PC-3 (cell line): ENCODE measurements around the gene MCCC1. TPM values are rescaled to one million over a fixed set of nuclear protein-coding genes. Genes with fewer than 3 reads are reported as not detected.

ENCODE experiments used
- ATAC-seq: fragments of 200-7000 bp; cut with Tn5 transposase; 2 replicates; pipeline ENCODE4 v1.9.1; 2020; ENCODE audit warnings: mild to moderate bottlenecking, moderate library complexity
- BruUV-seq: library from RNA; stranded (reverse); fragments of 400-500 nt; replicated peaks from 2 replicates; lab custom pipeline; 2021; lab: Mats Ljungman, UMichigan
- CTCF ChIA-PET: fragments of 300-600 bp; sonication (Branson Sonifier 250); formaldehyde crosslinking; loops from one replicate; lab custom pipeline; 2022; ENCODE audit warnings: antibody characterized with exemption; lab: Charles Lee
- POLR2A ChIA-PET: fragments of 300-600 bp; sonication (Branson Sonifier 250); formaldehyde crosslinking; loops from one replicate; lab custom pipeline; 2022; ENCODE audit warnings: antibody characterized with exemption; ENCODE audit not compliant: unreplicated experiment; lab: Charles Lee
- DNase-seq: peaks from one replicate; pipeline ENCODE4 v3.0.0-alpha.2; 2015
- H2AFZ ChIP-seq: fragments of 300-600 bp; sonication (generic); 2 replicates; pipeline ENCODE4 v1.6.0; 2016; ENCODE audit warnings: antibody characterized with exemption, low read length
- H3F3A ChIP-seq: fragments of 300-600 bp; sonication (generic); one replicate; pipeline ENCODE4 v1.6.0; 2017; ENCODE audit warnings: antibody characterized with exemption, low read length, control low read depth, mild to moderate bottlenecking; ENCODE audit not compliant: unreplicated experiment
- H3K27ac ChIP-seq: fragments of 300-600 bp; sonication (generic); 2 replicates; pipeline ENCODE4 v1.5.1; 2016; ENCODE audit warnings: mild to moderate bottlenecking, low read length
- H3K27me3 ChIP-seq: fragments of 300-600 bp; sonication (generic); 2 replicates; pipeline ENCODE4 v1.6.1; 2016; ENCODE audit warnings: low read length, mixed read lengths
- H3K36me3 ChIP-seq: fragments of 300-600 bp; sonication (generic); 2 replicates; pipeline ENCODE4 v1.6.1; 2016; ENCODE audit warnings: low read depth, mixed run types, low read length, mixed read lengths
- H3K4me1 ChIP-seq: fragments of 300-600 bp; sonication (generic); 2 replicates; pipeline ENCODE4 v1.5.1; 2016; ENCODE audit warnings: low read length; ENCODE audit not compliant: insufficient read depth
- H3K4me2 ChIP-seq: fragments of 300-600 bp; sonication (generic); 2 replicates; pipeline ENCODE4 v1.6.0; 2016; ENCODE audit warnings: low read length
- H3K4me3 ChIP-seq: fragments of 300-600 bp; sonication (generic); 2 replicates; pipeline ENCODE4 v1.5.1; 2016; ENCODE audit warnings: mild to moderate bottlenecking, low read length, mixed read lengths
- H3K79me2 ChIP-seq: fragments of 300-600 bp; sonication (generic); 2 replicates; pipeline ENCODE4 v1.6.1; 2017; ENCODE audit warnings: low read length, mixed read lengths
- H3K9ac ChIP-seq: fragments of 300-600 bp; sonication (generic); 2 replicates; pipeline ENCODE4 v1.6.0; 2016; ENCODE audit warnings: mild to moderate bottlenecking, low read length
- H3K9me2 ChIP-seq: fragments of 300-600 bp; sonication (generic); replicated peaks from 2 replicates; pipeline ENCODE4 v1.6.1; 2016; ENCODE audit warnings: mixed run types, low read length, mixed read lengths
- H3K9me3 ChIP-seq: fragments of 300-600 bp; sonication (generic); 2 replicates; pipeline ENCODE4 v1.6.1; 2016; ENCODE audit warnings: low read length, mixed read lengths
- H4K20me1 ChIP-seq: fragments of 300-600 bp; sonication (generic); 2 replicates; pipeline ENCODE4 v1.6.1; 2016; ENCODE audit warnings: low read length, mixed read lengths
- EZH2 ChIP-seq: fragments of 300-600 bp; sonication (generic); IDR thresholded peaks from one replicate; pipeline ENCODE4 v1.6.1; 2017; ENCODE audit warnings: antibody characterized with exemption, mild to moderate bottlenecking, low read length; ENCODE audit not compliant: unreplicated experiment
- EZH2phosphoT487 ChIP-seq: fragments of 300-600 bp; sonication (generic); IDR thresholded peaks from 2 replicates; pipeline ENCODE4 v1.6.1; 2018; ENCODE audit warnings: mild to moderate bottlenecking, antibody characterized with exemption, low read length, borderline replicate concordance
- intact Hi-C: fragments of 100-400 bp; cut with micrococcal nuclease; formaldehyde crosslinking; loops from 2 replicates; pipeline ENCODE4 v1.9.0; 2023
- total RNA-seq: library from RNA; depleted of rRNA; stranded (reverse); fragments of >200 nt; gene quantifications from 2 replicates; pipeline ENCODE4 v1.2.3, GENCODE V29; 2014
- TF ChIP-seq, protein P1 (sequence below): fragments of 300-600 bp; sonication (generic); conservative IDR thresholded peaks from 2 replicates; pipeline ENCODE4 v1.5.1; 2017; ENCODE audit warnings: antibody characterized with exemption, low read depth, mild to moderate bottlenecking, low read length

The MCCC1 gene
- total RNA-seq, 1 experiment from 2014 or later = 18.5 TPM

DNA sequence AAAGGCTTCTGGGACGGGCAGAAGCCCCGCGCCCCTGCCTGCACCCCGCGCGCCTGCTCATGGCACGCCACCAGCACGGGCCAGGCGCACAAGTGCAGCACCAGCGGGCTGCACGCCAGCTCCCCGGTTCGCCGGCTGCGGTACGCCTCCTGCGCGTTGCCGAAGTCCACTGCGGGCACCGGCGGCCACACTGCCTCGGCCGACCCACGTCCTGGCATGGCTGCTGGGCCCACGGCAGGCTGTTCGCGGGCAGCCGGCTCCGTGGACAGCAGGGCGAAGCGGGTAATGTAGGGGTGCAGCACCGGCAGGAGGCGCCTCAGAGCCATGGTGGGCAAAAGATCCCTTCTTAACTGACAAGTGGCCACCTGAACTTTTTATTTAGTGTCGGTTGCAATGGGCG is 34.8 kb downstream of the MCCC1 start:
- Histone ChIP-seq H3F3A (no peaks in the 10 kb centered on the region), H2AFZ (no peak overlapping the region), H3K79me2 (no peaks in the 10 kb centered on the region), H3K27ac (no peak overlapping the region), H3K4me1 (peaks cover 9% of the 10 kb centered on the region; the same call in 1 of the 2 replicates), H3K36me3 (peaks cover 3% of the 10 kb centered on the region; the same call in 1 of the 2 replicates), H3K27me3 (no peaks in the 10 kb centered on the region), H3K4me2 (no peak overlapping the region), H3K9me3 (no peaks in the 10 kb centered on the region), H3K9ac (no peak overlapping the region), H4K20me1 (no peaks in the 10 kb centered on the region), H3K4me3 (no peak overlapping the region), H3K9me2 (no peaks in the 10 kb centered on the region)
- no peak for ATAC-seq
- no peak for DNase-seq
- TF ChIP-seq EZH2phosphoT487 (no peak), EZH2 (no peak)
- TF ChIP-seq, protein P1, sequence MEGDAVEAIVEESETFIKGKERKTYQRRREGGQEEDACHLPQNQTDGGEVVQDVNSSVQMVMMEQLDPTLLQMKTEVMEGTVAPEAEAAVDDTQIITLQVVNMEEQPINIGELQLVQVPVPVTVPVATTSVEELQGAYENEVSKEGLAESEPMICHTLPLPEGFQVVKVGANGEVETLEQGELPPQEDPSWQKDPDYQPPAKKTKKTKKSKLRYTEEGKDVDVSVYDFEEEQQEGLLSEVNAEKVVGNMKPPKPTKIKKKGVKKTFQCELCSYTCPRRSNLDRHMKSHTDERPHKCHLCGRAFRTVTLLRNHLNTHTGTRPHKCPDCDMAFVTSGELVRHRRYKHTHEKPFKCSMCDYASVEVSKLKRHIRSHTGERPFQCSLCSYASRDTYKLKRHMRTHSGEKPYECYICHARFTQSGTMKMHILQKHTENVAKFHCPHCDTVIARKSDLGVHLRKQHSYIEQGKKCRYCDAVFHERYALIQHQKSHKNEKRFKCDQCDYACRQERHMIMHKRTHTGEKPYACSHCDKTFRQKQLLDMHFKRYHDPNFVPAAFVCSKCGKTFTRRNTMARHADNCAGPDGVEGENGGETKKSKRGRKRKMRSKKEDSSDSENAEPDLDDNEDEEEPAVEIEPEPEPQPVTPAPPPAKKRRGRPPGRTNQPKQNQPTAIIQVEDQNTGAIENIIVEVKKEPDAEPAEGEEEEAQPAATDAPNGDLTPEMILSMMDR = no peak
- ChIA-PET CTCF (no interaction called here), POLR2A (no interaction called here)
- BruUV-seq = no TSS peak
- intact Hi-C loops = no loop called here

DNA sequence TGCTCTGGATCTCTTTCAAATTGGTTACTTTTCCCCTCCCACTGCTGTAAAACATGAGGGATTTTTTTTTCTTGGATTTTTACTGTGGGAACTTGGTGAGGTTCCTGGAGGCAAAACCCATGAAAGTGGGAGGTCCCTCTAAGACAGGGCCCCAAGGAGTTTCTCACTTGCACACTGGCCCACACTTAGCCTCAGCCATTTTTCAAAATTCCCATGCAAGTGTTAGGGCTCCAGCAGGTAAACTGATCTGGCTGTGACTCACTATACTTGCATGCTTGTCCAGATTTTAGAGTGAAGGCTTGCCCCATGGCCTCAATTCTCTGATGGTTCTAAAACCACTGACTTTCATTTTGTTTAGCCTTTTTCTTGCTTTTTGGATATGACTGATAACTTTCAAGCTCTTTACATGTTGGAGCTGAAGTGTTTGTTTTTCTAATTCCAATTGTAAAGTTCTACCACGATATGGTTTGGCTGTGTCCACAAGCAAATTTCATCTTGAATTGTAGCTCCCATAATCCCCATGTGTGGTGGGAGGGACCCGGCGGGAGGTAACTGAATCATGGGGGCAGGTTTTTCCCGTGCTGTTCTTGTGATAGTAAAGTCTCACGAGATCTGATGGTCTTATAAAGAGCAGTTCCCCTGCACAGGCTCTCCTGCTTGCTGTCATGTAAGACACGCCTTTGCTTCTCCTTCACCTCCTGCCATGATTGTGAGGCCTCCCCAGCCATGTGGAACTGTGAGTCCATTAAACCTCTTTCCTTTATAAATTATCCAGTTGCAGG is 37.7 kb downstream of the MCCC1 start:
- no peak overlapping the region for H3K4me3 ChIP-seq
- intact Hi-C loops = no loop called here
- 0 out of 2 replicates have a peak, but pooled peaks cover 5% of the 10 kb centered on the region for H3K36me3 ChIP-seq
- no peak overlapping the region for H3K27ac ChIP-seq
- no peaks in the 10 kb centered on the region for H3K9me2 ChIP-seq
- DNase-seq (peak; percentile 41), ATAC-seq (peak; percentile 43; the same call in 1 of the 2 replicates)
- H3K9ac ChIP-seq = no peak overlapping the region
- BruUV-seq = no TSS peak
- no peaks in the 10 kb centered on the region for H4K20me1 ChIP-seq
- H3K79me2 ChIP-seq = no peaks in the 10 kb centered on the region
- no peaks in the 10 kb centered on the region for H3F3A ChIP-seq
- CTCF ChIA-PET = interaction anchor here (0.5 kb wide), 1 partner anchor 104 kb away, joined by 3 read pairs; no protein-coding TSS in a partner anchor
- H3K4me2 ChIP-seq = no peak overlapping the region
- POLR2A ChIA-PET = no interaction called here
- no peaks in the 10 kb centered on the region for H3K27me3 ChIP-seq
- no peaks in the 10 kb centered on the region for H3K9me3 ChIP-seq
- TF ChIP-seq EZH2phosphoT487 (no peak), EZH2 (no peak)
- TF ChIP-seq, protein P1 = no peak
- H3K4me1 ChIP-seq = peaks cover 9% of the 10 kb centered on the region; the same call in 1 of the 2 replicates
- no peak overlapping the region for H2AFZ ChIP-seq

DNA sequence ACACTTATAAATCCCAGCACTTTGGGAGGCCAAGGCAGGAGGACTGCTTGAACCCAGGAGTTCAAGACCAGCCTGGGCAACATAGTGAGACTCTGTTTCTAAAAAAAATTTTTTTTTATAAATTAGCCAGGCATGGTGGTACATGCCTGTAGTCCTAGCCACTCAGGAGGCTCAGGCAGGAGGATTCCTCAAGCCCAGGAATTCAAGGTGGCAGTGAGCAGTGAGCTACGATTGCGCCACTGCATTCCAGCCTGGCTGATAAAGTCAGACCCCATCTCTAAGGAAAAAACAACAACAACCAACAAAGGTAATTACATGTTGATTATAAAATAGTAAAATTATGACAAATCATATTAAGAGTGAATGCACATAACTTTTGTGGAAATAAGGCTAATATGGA is 40.9 kb downstream of the MCCC1 start:
- H3K79me2 ChIP-seq = no peaks in the 10 kb centered on the region
- DNase-seq (no peak), ATAC-seq (no peak)
- intact Hi-C loops = no loop called here
- peaks cover 9% of the 10 kb centered on the region; the same call in 1 of the 2 replicates for H3K4me1 ChIP-seq
- POLR2A ChIA-PET = no interaction called here
- H3F3A ChIP-seq = no peaks in the 10 kb centered on the region
- H3K36me3 ChIP-seq = 0 out of 2 replicates have a peak, but pooled peaks cover 5% of the 10 kb centered on the region
- no peak for TF ChIP-seq EZH2
- H3K9me2 ChIP-seq = no peaks in the 10 kb centered on the region
- no peaks in the 10 kb centered on the region for H3K9me3 ChIP-seq
- H3K4me3 ChIP-seq = no peak overlapping the region
- no peak overlapping the region for H3K9ac ChIP-seq
- no peaks in the 10 kb centered on the region for H4K20me1 ChIP-seq
- no TSS peak for BruUV-seq
- no peak overlapping the region for H3K27ac ChIP-seq
- CTCF ChIA-PET = no interaction called here
- no peaks in the 10 kb centered on the region for H3K27me3 ChIP-seq
- no peak overlapping the region for H2AFZ ChIP-seq
- no peak overlapping the region for H3K4me2 ChIP-seq
